PC-3 (cell line): ENCODE results near the gene OASL. TPM values are rescaled to one million over a fixed set of nuclear protein-coding genes. Genes with fewer than 3 reads are reported as not detected.

Experiments used
- ATAC-seq: fragments of 200-7000 bp; cut with Tn5 transposase; 2 replicates; pipeline ENCODE4 v1.9.1; 2020; ENCODE audit warnings: mild to moderate bottlenecking, moderate library complexity
- BruUV-seq: library from RNA; stranded (reverse); fragments of 400-500 nt; replicated peaks from 2 replicates; lab custom pipeline; 2021; lab: Mats Ljungman, UMichigan
- CTCF ChIA-PET: fragments of 300-600 bp; sonication (Branson Sonifier 250); formaldehyde crosslinking; loops from one replicate; lab custom pipeline; 2022; ENCODE audit warnings: antibody characterized with exemption; lab: Charles Lee
- POLR2A ChIA-PET: fragments of 300-600 bp; sonication (Branson Sonifier 250); formaldehyde crosslinking; loops from one replicate; lab custom pipeline; 2022; ENCODE audit warnings: antibody characterized with exemption; ENCODE audit not compliant: unreplicated experiment; lab: Charles Lee
- DNase-seq: peaks from one replicate; pipeline ENCODE4 v3.0.0-alpha.2; 2015
- H2AFZ ChIP-seq: fragments of 300-600 bp; sonication (generic); 2 replicates; pipeline ENCODE4 v1.6.0; 2016; ENCODE audit warnings: antibody characterized with exemption, low read length
- H3F3A ChIP-seq: fragments of 300-600 bp; sonication (generic); one replicate; pipeline ENCODE4 v1.6.0; 2017; ENCODE audit warnings: antibody characterized with exemption, low read length, control low read depth, mild to moderate bottlenecking; ENCODE audit not compliant: unreplicated experiment
- H3K27ac ChIP-seq: fragments of 300-600 bp; sonication (generic); 2 replicates; pipeline ENCODE4 v1.5.1; 2016; ENCODE audit warnings: mild to moderate bottlenecking, low read length
- H3K27me3 ChIP-seq: fragments of 300-600 bp; sonication (generic); 2 replicates; pipeline ENCODE4 v1.6.1; 2016; ENCODE audit warnings: low read length, mixed read lengths
- H3K36me3 ChIP-seq: fragments of 300-600 bp; sonication (generic); 2 replicates; pipeline ENCODE4 v1.6.1; 2016; ENCODE audit warnings: low read depth, mixed run types, low read length, mixed read lengths
- H3K4me1 ChIP-seq: fragments of 300-600 bp; sonication (generic); 2 replicates; pipeline ENCODE4 v1.5.1; 2016; ENCODE audit warnings: low read length; ENCODE audit not compliant: insufficient read depth
- H3K4me2 ChIP-seq: fragments of 300-600 bp; sonication (generic); 2 replicates; pipeline ENCODE4 v1.6.0; 2016; ENCODE audit warnings: low read length
- H3K4me3 ChIP-seq: fragments of 300-600 bp; sonication (generic); 2 replicates; pipeline ENCODE4 v1.5.1; 2016; ENCODE audit warnings: mild to moderate bottlenecking, low read length, mixed read lengths
- H3K79me2 ChIP-seq: fragments of 300-600 bp; sonication (generic); 2 replicates; pipeline ENCODE4 v1.6.1; 2017; ENCODE audit warnings: low read length, mixed read lengths
- H3K9ac ChIP-seq: fragments of 300-600 bp; sonication (generic); 2 replicates; pipeline ENCODE4 v1.6.0; 2016; ENCODE audit warnings: mild to moderate bottlenecking, low read length
- H3K9me2 ChIP-seq: fragments of 300-600 bp; sonication (generic); replicated peaks from 2 replicates; pipeline ENCODE4 v1.6.1; 2016; ENCODE audit warnings: mixed run types, low read length, mixed read lengths
- H3K9me3 ChIP-seq: fragments of 300-600 bp; sonication (generic); 2 replicates; pipeline ENCODE4 v1.6.1; 2016; ENCODE audit warnings: low read length, mixed read lengths
- H4K20me1 ChIP-seq: fragments of 300-600 bp; sonication (generic); 2 replicates; pipeline ENCODE4 v1.6.1; 2016; ENCODE audit warnings: low read length, mixed read lengths
- EZH2 ChIP-seq: fragments of 300-600 bp; sonication (generic); IDR thresholded peaks from one replicate; pipeline ENCODE4 v1.6.1; 2017; ENCODE audit warnings: antibody characterized with exemption, mild to moderate bottlenecking, low read length; ENCODE audit not compliant: unreplicated experiment
- EZH2phosphoT487 ChIP-seq: fragments of 300-600 bp; sonication (generic); IDR thresholded peaks from 2 replicates; pipeline ENCODE4 v1.6.1; 2018; ENCODE audit warnings: mild to moderate bottlenecking, antibody characterized with exemption, low read length, borderline replicate concordance
- intact Hi-C: fragments of 100-400 bp; cut with micrococcal nuclease; formaldehyde crosslinking; loops from 2 replicates; pipeline ENCODE4 v1.9.0; 2023
- total RNA-seq: library from RNA; depleted of rRNA; stranded (reverse); fragments of >200 nt; gene quantifications from 2 replicates; pipeline ENCODE4 v1.2.3, GENCODE V29; 2014
- TF ChIP-seq, protein P1 (sequence below): fragments of 300-600 bp; sonication (generic); conservative IDR thresholded peaks from 2 replicates; pipeline ENCODE4 v1.5.1; 2017; ENCODE audit warnings: antibody characterized with exemption, low read depth, mild to moderate bottlenecking, low read length

Gene OASL
- total RNA-seq, 1 experiment from 2014 or later = 7.6 TPM

DNA sequence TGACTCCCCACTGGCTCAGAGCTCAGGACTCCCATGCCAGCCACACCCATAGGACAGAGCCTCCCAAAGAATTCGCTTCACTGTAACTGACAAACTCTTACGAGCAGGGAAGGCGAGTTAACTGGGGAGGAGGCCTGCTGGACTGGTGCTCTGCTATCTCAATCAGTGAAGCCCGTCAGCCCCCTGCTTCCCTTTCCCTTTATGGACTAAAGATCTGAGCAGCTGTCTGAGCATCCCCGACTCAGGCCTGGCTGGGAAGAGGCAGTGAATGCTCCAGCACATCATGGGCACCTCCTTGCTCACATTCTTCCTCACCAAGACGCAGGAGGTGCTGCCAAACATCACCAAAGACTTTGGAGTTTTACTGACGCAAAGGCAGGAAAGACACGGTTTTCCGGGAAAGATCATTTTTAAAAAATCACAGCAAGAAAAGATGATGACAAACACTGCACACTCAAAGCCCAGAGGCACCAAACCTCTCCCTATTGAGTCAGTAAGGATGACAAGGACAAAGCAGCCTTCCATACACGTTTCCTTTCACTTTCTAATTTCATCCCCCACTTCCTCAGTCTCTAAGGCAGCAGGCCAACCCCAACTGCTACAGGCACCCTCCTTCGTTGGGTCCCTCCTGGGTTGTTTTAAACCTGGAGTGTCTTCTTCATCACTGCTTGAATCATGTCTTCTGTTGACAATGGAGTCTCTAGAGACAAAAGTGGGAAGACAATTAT lies 48.6 kb upstream of the OASL start:
- Histone ChIP-seq H3K9me3 (no peaks in the 10 kb centered on the region), H3K27ac (no peak overlapping the region), H3F3A (no peaks in the 10 kb centered on the region), H4K20me1 (no peaks in the 10 kb centered on the region), H3K4me3 (no peak overlapping the region), H3K4me2 (no peak overlapping the region), H2AFZ (no peak overlapping the region), H3K9me2 (no peaks in the 10 kb centered on the region), H3K27me3 (no peaks in the 10 kb centered on the region), H3K4me1 (no peaks in the 10 kb centered on the region), H3K36me3 (no peaks in the 10 kb centered on the region), H3K79me2 (no peaks in the 10 kb centered on the region), H3K9ac (no peak overlapping the region)
- no TSS peak for BruUV-seq
- CTCF ChIA-PET = no interaction called here
- DNase-seq = no peak
- TF ChIP-seq EZH2 = no peak
- TF ChIP-seq EZH2phosphoT487 = no peak
- TF ChIP-seq, protein P1, sequence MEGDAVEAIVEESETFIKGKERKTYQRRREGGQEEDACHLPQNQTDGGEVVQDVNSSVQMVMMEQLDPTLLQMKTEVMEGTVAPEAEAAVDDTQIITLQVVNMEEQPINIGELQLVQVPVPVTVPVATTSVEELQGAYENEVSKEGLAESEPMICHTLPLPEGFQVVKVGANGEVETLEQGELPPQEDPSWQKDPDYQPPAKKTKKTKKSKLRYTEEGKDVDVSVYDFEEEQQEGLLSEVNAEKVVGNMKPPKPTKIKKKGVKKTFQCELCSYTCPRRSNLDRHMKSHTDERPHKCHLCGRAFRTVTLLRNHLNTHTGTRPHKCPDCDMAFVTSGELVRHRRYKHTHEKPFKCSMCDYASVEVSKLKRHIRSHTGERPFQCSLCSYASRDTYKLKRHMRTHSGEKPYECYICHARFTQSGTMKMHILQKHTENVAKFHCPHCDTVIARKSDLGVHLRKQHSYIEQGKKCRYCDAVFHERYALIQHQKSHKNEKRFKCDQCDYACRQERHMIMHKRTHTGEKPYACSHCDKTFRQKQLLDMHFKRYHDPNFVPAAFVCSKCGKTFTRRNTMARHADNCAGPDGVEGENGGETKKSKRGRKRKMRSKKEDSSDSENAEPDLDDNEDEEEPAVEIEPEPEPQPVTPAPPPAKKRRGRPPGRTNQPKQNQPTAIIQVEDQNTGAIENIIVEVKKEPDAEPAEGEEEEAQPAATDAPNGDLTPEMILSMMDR = no peak
- peak; percentile 24; the same call in 1 of the 2 replicates for ATAC-seq
- POLR2A ChIA-PET = no interaction called here
- intact Hi-C loops = no loop called here

DNA sequence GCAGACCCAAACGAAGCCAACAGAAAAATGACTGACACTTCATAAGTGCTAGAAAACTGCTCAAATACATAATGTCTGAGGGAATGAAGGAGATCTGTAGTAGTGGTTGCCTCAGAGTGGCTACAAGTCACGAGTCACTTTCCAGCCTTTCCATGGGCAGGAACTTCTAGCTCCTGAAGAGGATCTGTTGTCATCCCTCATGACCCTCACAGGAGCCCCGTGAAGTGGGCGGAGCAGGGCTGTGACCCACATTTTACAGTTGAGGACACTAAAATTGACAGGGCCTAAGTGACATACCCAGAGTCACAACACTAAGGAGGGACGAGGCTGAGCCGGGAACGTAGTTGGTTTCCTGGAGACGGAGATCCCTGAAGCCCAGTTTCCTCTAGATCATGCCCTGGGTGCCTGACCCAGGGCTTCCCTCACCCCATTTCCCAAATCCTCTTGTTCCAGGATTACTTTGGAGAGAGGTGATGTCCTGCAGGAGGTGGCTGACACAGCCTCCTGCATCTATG lies 47.8 kb upstream of the OASL start:
- Histone ChIP-seq H3K9me2 (no peaks in the 10 kb centered on the region), H3K9ac (no peak overlapping the region), H3K4me1 (no peaks in the 10 kb centered on the region), H3K4me2 (no peak overlapping the region), H3K27me3 (no peaks in the 10 kb centered on the region), H3K27ac (no peak overlapping the region), H3K79me2 (no peaks in the 10 kb centered on the region), H3K4me3 (no peak overlapping the region), H3F3A (no peaks in the 10 kb centered on the region), H4K20me1 (no peaks in the 10 kb centered on the region), H3K9me3 (no peaks in the 10 kb centered on the region), H3K36me3 (no peaks in the 10 kb centered on the region), H2AFZ (no peak overlapping the region)
- ChIA-PET CTCF (no interaction called here), POLR2A (no interaction called here)
- no peak for ATAC-seq
- BruUV-seq = no TSS peak
- intact Hi-C loops = no loop called here
- TF ChIP-seq, protein P1 = no peak
- no peak for TF ChIP-seq EZH2phosphoT487
- TF ChIP-seq EZH2 = no peak
- no peak for DNase-seq
